Calu3 (cell line): Measurements from ENCODE around the gene PWWP2B. TPM values are rescaled to one million over a fixed set of nuclear protein-coding genes. Genes with fewer than 3 reads are reported as not detected.

ENCODE experiments used
- BruUV-seq: library from RNA; stranded (reverse); fragments of 400-500 nt; replicated peaks from 2 replicates; lab custom pipeline; 2021; lab: Mats Ljungman, UMichigan
- CTCF ChIA-PET: fragments of 300-600 bp; sonication (Branson Sonifier 250); formaldehyde crosslinking; loops from one replicate; lab custom pipeline; 2022; ENCODE audit warnings: antibody characterized with exemption; lab: Charles Lee
- DNase-seq: peaks from one replicate; pipeline ENCODE4 v3.0.0; 2022
- H3K27ac Mint-ChIP-seq: one replicate; pipeline ENCODE4 v1.8.0; 2022; ENCODE audit warnings: mixed read lengths; ENCODE audit not compliant: unreplicated experiment
- H3K27me3 Mint-ChIP-seq: one replicate; pipeline ENCODE4 v1.8.0; 2022; ENCODE audit warnings: mixed read lengths; ENCODE audit not compliant: unreplicated experiment
- H3K36me3 Mint-ChIP-seq: one replicate; pipeline ENCODE4 v1.8.0; 2022; ENCODE audit warnings: mild to moderate bottlenecking, moderate library complexity, mixed read lengths; ENCODE audit not compliant: insufficient read depth, unreplicated experiment
- H3K4me1 Mint-ChIP-seq: one replicate; pipeline ENCODE4 v1.8.0; 2022; ENCODE audit warnings: mild to moderate bottlenecking, low read depth, mixed read lengths; ENCODE audit not compliant: unreplicated experiment
- H3K4me3 Mint-ChIP-seq: one replicate; pipeline ENCODE4 v1.8.0; 2022; ENCODE audit warnings: mild to moderate bottlenecking, low read depth, moderate library complexity, mixed read lengths; ENCODE audit not compliant: unreplicated experiment
- H3K9me3 Mint-ChIP-seq: one replicate; pipeline ENCODE4 v1.8.0; 2022; ENCODE audit warnings: low read depth, mixed read lengths; ENCODE audit not compliant: unreplicated experiment
- intact Hi-C: fragments of 100-400 bp; cut with micrococcal nuclease; formaldehyde crosslinking; loops from one replicate; pipeline ENCODE4 v1.10.0; 2022; ENCODE audit not compliant: unreplicated experiment
- total RNA-seq: library from RNA; stranded (reverse); gene quantifications from 2 replicates; pipeline ENCODE4 v1.2.3, GENCODE V29; 2022
- TF ChIP-seq, protein P1 (sequence below): fragments of 200-600 bp; IDR thresholded peaks from one replicate; pipeline ENCODE4 v1.8.0; 2022; ENCODE audit warnings: antibody characterized with exemption; ENCODE audit not compliant: unreplicated experiment

Gene PWWP2B
- total RNA-seq, 1 experiment from 2014 or later = 12.9 TPM

DNA sequence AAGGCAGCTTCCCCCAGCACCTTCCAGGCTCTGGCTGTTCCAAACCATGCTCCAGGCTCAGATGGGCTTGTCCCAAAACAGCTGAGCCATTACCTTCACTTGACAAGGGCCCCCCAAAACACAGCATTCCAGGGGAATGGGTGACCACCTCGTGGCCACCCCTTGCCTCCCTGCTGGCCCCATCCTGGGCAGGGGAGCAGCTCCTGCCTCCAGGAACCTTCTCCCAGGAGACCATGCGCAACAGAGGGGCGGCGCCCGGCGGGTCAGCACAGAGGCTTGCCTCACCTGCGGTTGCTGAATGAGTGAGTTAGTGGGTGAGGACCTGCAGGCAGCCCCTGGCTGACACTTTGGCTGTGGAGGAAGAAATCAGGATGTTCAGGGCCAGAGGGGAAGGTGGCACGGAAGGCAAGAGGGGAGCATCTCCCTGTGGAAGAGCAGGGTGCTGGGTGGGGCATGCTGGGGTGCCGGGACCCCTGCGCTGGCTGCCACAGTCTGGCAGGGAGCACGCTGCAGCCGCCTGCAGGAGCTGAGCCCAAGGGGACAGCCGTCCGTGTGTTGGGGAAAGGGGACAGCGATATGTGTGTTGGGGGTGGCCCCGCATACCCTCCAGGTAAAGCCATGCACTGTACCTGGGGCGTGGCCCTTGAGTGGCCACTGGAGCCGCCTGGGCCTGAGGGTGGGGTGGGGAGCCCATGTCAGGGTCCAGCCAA, 54.7 kb downstream of the PWWP2B start:
- no peak for DNase-seq
- peaks cover 4% of the 10 kb centered on the region for H3K36me3 Mint-ChIP-seq
- TF ChIP-seq, protein P1, sequence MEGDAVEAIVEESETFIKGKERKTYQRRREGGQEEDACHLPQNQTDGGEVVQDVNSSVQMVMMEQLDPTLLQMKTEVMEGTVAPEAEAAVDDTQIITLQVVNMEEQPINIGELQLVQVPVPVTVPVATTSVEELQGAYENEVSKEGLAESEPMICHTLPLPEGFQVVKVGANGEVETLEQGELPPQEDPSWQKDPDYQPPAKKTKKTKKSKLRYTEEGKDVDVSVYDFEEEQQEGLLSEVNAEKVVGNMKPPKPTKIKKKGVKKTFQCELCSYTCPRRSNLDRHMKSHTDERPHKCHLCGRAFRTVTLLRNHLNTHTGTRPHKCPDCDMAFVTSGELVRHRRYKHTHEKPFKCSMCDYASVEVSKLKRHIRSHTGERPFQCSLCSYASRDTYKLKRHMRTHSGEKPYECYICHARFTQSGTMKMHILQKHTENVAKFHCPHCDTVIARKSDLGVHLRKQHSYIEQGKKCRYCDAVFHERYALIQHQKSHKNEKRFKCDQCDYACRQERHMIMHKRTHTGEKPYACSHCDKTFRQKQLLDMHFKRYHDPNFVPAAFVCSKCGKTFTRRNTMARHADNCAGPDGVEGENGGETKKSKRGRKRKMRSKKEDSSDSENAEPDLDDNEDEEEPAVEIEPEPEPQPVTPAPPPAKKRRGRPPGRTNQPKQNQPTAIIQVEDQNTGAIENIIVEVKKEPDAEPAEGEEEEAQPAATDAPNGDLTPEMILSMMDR = no peak
- no TSS peak for BruUV-seq
- CTCF ChIA-PET = interaction anchor here (0.6 kb wide), 1 partner anchor 16 kb away, joined by 5 read pairs; no protein-coding TSS in a partner anchor
- no peak overlapping the region for H3K4me3 Mint-ChIP-seq
- peaks cover 17% of the 10 kb centered on the region for H3K4me1 Mint-ChIP-seq
- intact Hi-C loops = loop anchor here (2.0 kb wide), 1 partner anchor 65 kb away; no protein-coding TSS in a partner anchor
- H3K27ac Mint-ChIP-seq = no peak overlapping the region
- H3K9me3 Mint-ChIP-seq = no peaks in the 10 kb centered on the region
- no peaks in the 10 kb centered on the region for H3K27me3 Mint-ChIP-seq

DNA sequence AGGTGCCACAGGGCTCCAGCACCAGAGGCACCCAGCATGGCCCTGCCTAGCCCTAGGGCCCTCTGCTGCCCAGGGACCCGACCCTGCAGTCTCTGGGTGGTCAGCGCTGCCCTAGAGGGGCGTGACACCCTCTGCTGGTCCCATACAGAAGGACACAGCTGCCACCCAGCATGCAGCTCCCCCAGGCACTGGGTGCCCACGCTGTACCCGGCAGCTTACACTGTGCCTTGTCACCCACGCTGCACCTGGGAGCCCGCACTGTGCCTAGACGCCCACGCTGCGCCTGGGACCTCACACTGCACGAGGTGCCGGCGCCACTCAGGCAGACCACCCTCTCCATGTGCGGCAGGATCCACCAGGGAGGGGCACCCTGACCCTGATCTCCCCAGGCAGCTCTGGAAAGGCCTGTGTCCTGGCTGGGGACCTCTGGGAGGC, 55.2 kb downstream of the PWWP2B start:
- Mint-ChIP-seq H3K4me1 (peaks cover 15% of the 10 kb centered on the region), H3K27me3 (no peaks in the 10 kb centered on the region), H3K9me3 (no peaks in the 10 kb centered on the region), H3K4me3 (no peak overlapping the region), H3K36me3 (peaks cover 4% of the 10 kb centered on the region), H3K27ac (no peak overlapping the region)
- intact Hi-C loops = loop anchor here (2.0 kb wide), 1 partner anchor 65 kb away; no protein-coding TSS in a partner anchor
- TF ChIP-seq, protein P1 = no peak
- CTCF ChIA-PET = interaction anchor here (0.6 kb wide), 1 partner anchor 16 kb away, joined by 5 read pairs; no protein-coding TSS in a partner anchor
- DNase-seq = no peak
- no TSS peak for BruUV-seq

GRCh38 chr10:132452651-132453469, 55.9 kb downstream of the PWWP2B start:
- TF ChIP-seq, protein P1 = peak; percentile 91
- intact Hi-C loops = loop anchor here (2.0 kb wide), 1 partner anchor 66 kb away; no protein-coding TSS in a partner anchor
- no peaks in the 10 kb centered on the region for H3K9me3 Mint-ChIP-seq
- peak overlapping the region; percentile 43 for H3K4me3 Mint-ChIP-seq
- peaks cover 4% of the 10 kb centered on the region for H3K36me3 Mint-ChIP-seq
- peaks cover 10% of the 10 kb centered on the region for H3K4me1 Mint-ChIP-seq
- no peak overlapping the region for H3K27ac Mint-ChIP-seq
- CTCF ChIA-PET = interaction anchor here (0.6 kb wide), 1 partner anchor 15 kb away, joined by 5 read pairs; no protein-coding TSS in a partner anchor
- H3K27me3 Mint-ChIP-seq = no peaks in the 10 kb centered on the region
- no TSS peak for BruUV-seq
- peak; percentile 90 for DNase-seq

- peak overlapping the region; percentile 43 for H3K4me3 Mint-ChIP-seq
- no peak for DNase-seq
- H3K27ac Mint-ChIP-seq = no peak overlapping the region
- H3K36me3 Mint-ChIP-seq = peaks cover 4% of the 10 kb centered on the region
- intact Hi-C loops = loop anchor here (2.0 kb wide), 1 partner anchor 67 kb away; no protein-coding TSS in a partner anchor
- H3K9me3 Mint-ChIP-seq = no peaks in the 10 kb centered on the region
- no peaks in the 10 kb centered on the region for H3K27me3 Mint-ChIP-seq
- CTCF ChIA-PET = no interaction called here
- TF ChIP-seq, protein P1 = no peak
- H3K4me1 Mint-ChIP-seq = peaks cover 8% of the 10 kb centered on the region
- BruUV-seq = no TSS peak
Measured at GRCh38 chr10:132453470-132453861, 56.5 kb downstream of the PWWP2B start.
